ENCODE results near the gene ARID1B.

- TF ChIP-seq CTCF (conservative IDR thresholded peaks at IDR 0.05; ENCODE audit: low read length) (no peak), EZH2phosphoT487 (IDR thresholded peaks at IDR 0.05; ENCODE audit: borderline replicate concordance, low read depth, low read length) (no peak)
These were observed 467.0 kb downstream of the ARID1B start for GRCh38 chr6:157244175-157244574.

Measured in OCI-LY7 (cell line).